Ishikawa (cell line): ENCODE data around the gene TBPL1.

Experiments used
- MAX ChIP-seq: IDR thresholded peaks from 2 replicates; pipeline ENCODE4 v1.6.1; 2012
- TAF1 ChIP-seq: IDR thresholded peaks from 2 replicates; pipeline ENCODE4 v1.6.1; 2012; ENCODE audit warnings: low read depth, mild to moderate bottlenecking
- TF ChIP-seq, protein P1 (sequence below): IDR thresholded peaks from 2 replicates; pipeline ENCODE4 v1.6.1; 2012; ENCODE audit warnings: low read depth, mild to moderate bottlenecking

- TF ChIP-seq, protein P1, sequence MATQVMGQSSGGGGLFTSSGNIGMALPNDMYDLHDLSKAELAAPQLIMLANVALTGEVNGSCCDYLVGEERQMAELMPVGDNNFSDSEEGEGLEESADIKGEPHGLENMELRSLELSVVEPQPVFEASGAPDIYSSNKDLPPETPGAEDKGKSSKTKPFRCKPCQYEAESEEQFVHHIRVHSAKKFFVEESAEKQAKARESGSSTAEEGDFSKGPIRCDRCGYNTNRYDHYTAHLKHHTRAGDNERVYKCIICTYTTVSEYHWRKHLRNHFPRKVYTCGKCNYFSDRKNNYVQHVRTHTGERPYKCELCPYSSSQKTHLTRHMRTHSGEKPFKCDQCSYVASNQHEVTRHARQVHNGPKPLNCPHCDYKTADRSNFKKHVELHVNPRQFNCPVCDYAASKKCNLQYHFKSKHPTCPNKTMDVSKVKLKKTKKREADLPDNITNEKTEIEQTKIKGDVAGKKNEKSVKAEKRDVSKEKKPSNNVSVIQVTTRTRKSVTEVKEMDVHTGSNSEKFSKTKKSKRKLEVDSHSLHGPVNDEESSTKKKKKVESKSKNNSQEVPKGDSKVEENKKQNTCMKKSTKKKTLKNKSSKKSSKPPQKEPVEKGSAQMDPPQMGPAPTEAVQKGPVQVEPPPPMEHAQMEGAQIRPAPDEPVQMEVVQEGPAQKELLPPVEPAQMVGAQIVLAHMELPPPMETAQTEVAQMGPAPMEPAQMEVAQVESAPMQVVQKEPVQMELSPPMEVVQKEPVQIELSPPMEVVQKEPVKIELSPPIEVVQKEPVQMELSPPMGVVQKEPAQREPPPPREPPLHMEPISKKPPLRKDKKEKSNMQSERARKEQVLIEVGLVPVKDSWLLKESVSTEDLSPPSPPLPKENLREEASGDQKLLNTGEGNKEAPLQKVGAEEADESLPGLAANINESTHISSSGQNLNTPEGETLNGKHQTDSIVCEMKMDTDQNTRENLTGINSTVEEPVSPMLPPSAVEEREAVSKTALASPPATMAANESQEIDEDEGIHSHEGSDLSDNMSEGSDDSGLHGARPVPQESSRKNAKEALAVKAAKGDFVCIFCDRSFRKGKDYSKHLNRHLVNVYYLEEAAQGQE = no peak
- TF ChIP-seq MAX (no peak), TAF1 (no peak)
Observed at GRCh38 chr6:133961831-133962230, 8.8 kb downstream of the TBPL1 start.
